HG03469 (cell line): ENCODE measurements around the gene MRPL12.
A peak's percentile ranks its signal among the peaks of the same experiment; 100 is the strongest.

ENCODE experiments used
- ATAC-seq: cut with Tn5 transposase; IDR thresholded peaks from one replicate; pipeline ENCODE4 v1.9.1; 2021; ENCODE audit warnings: mild to moderate bottlenecking, moderate library complexity, moderate number of reproducible peaks; ENCODE audit not compliant: unreplicated experiment

The MRPL12 gene

DNA sequence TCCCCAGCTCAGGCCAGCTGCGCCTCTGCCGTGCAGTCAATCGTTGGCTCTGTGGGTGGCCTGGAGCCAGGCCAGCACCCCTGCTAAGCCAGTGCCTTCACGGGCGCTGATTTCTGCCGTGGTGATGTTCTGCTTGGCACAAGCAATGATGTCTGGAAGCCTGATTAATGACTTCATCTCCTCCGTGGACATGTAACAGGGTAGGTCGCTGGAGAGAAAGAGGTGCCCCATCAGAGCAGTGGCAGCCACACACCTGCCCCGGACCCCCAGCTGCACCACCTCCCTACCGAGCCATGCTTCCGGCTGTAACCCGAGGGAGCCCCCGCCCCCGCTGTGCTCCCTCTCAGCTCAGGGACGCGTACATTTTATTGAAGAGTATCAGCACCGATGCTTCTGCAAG, 21.5 kb upstream of the MRPL12 start:
- ATAC-seq = no peak

DNA sequence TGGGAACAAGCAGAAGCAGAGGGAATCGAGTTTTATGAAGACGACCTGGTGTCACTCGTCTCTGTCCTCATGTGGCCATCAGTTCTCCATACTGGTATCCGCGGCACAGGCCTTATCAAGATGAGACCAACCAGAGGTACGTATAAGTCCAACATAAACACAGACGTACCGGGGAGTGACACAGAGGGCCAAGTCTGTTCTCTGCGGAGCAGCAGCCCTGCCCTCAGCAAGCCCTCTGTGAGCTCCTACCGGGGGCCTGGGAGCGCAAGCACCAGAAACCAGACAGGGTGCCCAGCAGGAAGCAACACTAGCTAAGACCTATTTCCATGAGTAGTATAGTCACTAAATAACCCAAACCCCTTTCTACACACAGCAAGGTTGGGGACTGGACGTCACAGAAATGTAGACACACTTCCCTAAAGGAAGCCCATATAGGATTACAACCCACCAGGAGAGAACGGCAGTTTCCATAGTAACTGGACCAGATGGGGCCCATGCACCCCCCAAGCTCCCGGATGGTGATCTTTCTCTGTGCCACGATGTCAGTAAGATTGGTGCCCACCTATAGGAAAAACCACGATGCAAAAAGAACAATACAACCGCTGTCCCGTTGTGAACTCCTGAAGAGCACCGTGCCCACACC, 20.5 kb upstream of the MRPL12 start:
- no peak for ATAC-seq

DNA sequence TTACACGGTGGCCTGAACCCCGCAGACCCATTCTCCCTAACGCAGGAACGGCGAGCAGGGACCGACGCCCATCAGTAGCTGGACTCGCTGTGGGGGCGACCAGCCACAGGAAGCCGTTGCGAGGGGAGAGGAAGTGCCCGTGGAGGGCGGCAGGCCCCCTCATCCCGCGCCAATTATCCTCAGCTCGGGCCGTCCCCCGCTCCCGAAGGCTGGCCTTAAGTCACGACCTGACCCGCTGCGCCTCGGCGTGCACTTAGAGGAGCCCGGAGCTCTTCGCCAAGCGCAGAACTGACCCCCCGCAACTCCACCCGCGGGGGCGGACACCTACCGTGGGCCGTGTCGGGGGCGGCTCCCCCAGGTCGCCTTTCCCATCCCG, 20.0 kb upstream of the MRPL12 start:
- peak; percentile 5 for ATAC-seq

DNA sequence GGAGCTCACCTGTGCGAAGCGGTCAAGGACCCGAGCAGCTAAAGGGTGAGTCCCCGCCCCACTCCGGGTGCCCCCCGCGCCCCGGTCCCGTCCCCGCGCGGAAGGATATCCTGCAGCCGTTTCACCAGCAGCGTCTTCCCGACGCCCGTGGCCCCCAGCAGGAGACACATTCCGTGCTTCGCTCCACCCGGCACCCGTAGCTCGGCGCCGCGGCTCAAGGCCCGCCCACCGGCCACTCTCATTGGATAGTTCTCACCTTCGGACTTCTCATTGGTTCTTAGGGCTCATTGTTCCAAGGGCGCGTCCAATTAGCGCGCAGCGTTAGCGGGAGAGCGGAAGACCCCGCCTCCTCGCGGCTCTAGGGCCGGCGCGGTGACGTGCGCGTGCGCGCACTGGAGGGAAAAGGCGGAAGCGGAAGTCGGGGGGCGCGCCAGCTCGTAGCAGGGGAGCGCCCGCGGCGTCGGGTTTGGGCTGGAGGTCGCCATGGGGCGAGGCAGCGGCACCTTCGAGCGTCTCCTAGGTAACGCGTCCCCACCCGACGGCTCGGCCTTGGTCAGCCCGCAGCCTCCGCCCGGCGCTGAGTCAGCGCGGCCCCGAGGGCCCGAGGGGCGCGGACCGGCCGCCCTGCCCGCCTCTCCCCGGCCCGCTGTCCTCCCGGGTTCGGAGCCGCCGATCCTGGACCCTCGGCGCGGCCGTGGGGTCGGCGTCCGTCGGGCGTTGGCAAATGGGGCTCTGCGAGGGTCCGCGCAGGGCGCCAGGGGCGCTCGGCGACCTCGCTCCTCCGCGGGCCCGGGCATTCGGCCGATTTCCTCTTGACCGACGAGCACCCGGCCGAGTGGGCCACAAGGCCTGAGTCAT, 19.4 kb upstream of the MRPL12 start, which contains the start of the genes ARL16 and HGS:
Gene ARL16, minus strand, starts transcription at position 214 of the 858 bp plus-strand sequence. Its CDS starts 44 bp downstream, at position 170.
Gene HGS, plus strand, starts transcription at position 428 of the 858 bp plus-strand sequence. Its CDS starts 56 bp downstream, at position 484.
- peak; percentile 78 for ATAC-seq

DNA sequence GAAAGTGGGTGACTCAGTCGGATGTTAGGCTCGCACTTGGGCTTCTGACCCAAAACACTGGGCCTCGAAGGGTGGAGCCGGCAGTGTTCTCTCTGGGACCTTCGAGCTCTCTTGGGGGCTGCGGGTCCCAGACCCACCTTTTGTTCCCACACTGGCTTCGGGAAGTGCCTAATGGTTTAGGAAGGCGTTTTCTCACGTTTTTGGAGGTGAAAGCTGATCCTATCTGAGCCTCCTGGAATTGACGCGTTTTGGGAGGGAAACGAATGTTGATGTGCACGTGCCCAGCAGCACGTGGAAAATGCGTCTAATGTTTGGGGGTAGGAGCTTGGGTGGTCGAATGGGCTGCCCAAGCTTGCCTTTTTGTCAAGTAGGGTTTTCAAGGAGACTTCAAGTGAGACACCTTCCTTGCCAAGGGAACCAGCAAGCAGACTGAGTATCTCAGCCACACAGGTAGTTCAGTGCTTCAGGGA, 18.7 kb upstream of the MRPL12 start:
- no peak for ATAC-seq

DNA sequence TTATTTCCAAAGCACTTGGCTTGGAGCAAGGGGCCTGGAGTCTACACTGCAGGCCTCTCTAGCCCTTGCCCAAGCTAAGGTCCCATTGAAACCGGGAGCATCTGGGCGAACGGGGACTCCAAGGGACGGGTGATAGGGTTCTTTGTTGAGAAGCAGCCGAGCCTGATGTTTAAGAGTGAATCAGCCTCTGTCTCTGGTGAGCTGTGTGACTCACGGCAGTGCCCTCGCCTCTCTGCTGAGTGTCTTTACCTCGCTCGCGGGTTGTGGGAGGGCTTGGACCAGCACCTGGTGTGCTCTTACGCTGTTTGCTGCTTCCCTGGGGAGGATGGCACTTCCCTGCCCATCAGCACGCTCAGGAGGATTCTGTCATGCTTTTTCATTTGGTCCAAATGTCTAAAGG, 18.1 kb upstream of the MRPL12 start:
- no peak for ATAC-seq

DNA sequence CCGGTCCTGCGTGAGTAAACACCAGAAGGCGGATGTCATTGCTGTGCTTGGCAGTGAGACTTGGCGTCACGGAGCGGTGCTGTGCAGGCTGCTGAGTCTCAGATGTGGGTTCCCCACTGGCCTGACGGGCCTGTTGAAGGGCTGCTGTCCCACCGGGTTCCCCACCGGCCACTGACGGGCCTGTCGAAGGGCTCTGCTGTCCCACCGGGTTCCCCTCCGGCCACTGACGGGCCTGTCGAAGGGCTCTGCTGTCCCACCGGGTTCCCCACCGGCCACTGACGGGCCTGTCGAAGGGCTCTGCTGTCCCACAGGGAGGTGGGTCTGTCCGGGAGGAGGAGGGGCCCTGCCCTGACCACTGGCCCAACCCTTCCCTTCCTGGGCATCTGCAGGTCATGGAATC, 16.6 kb upstream of the MRPL12 start:
- no peak for ATAC-seq

DNA sequence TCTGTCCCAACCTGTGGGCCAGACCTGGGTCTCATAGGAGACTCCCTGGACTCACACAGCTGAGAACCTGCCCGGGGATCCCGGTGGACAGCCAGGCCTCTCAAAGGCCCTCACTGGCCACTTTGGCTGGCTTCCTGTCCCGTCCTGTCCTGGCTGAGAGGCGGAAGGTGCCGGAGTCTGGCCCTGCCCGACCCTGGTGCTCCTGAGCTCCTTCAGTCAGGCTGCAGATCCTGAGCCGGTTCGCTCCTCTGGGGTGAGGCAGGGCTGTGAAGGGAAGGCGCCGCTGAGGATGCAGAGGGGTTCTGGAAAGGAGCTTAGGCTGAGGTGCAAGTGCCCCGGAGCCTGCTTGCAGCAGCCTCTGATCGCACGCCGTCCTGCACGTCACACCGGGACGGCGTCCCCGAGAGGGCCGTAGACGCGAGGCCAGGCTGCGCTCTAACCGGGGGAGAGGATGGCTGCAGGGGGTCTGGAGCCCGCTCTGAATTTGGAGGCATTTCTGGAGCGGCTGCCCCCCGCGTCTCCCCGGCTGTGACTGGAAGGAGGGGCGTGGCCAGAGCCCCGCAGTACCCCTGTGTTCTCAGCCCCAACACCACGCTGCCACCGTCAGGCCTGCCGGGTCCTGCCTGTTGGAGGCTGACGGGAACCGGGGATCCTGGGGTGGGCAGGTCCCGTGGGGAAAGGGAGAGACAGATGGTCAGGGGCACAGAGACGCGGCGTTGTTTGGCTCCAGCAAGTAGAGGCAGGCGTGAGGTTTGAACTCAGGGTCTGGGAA, 15.2 kb upstream of the MRPL12 start:
- no peak for ATAC-seq

DNA sequence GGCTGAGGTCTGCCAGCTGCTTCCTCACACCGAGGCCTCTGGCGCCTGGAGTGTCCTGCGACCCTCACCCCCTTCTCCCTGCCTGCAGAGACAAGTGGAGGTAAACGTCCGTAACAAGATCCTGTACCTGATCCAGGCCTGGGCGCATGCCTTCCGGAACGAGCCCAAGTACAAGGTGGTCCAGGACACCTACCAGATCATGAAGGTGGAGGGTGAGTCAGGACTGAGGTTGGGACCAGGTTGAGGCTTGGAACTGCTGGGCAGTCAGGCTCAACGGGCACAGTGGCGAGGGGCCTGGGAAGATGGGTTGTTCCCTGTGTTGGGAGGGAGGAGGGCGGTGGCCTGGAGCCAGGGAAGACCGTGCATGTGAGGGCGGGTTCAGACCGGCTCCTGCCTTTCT, 14.6 kb upstream of the MRPL12 start:
- no peak for ATAC-seq

DNA sequence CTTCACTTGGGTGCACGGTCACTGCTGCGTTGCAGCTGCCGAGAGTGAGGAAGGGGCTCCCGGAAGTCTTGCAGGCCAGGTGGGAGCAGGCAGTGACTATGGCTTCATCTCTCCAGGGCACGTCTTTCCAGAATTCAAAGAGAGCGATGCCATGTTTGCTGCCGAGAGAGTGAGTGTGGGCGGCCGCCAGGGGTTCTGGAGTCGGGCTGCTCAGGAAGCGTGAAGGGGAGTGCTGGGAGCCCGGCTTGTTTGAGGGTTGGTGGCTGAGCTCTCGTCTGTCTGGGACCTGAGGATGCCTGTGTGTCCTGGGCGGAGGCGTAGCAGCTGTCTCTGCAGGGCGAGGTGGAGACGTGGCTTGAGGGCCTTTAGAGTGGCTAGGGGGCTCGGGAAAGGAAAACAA, 13.1 kb upstream of the MRPL12 start:
- ATAC-seq = no peak

DNA sequence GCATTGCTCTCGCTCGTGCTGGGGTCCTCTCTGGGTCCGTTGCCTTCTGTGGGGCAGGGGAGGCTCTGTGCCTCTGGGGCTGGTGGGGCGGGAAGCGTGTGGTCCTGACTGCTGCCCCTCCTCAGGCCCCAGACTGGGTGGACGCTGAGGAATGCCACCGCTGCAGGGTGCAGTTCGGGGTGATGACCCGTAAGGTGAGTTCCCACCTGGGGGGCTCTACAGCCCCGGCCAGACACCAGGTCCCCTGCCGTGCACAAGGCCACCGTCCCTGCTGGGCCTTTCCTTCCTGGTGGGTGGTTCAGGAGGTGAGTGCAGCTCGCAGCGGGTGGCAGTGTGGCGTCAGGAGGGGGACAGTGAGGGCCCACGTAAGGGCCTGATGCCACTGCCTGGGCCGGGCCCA, 12.6 kb upstream of the MRPL12 start:
- ATAC-seq = no peak

DNA sequence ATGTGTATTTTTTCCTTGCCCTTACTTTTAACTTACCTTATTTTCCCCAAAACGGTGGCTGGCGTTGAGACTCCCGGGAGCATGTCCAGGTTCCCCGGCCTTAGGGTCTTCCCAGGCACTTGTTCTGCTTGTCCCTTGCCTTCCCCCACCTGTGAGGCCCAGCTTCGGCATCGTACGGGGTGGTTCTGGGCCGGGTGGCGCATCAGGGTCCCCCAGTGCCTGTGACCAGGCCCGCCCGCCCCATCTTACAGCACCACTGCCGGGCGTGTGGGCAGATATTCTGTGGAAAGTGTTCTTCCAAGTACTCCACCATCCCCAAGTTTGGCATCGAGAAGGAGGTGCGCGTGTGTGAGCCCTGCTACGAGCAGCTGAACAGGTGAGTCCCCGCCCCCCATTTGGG, 12.0 kb upstream of the MRPL12 start:
- no peak for ATAC-seq

DNA sequence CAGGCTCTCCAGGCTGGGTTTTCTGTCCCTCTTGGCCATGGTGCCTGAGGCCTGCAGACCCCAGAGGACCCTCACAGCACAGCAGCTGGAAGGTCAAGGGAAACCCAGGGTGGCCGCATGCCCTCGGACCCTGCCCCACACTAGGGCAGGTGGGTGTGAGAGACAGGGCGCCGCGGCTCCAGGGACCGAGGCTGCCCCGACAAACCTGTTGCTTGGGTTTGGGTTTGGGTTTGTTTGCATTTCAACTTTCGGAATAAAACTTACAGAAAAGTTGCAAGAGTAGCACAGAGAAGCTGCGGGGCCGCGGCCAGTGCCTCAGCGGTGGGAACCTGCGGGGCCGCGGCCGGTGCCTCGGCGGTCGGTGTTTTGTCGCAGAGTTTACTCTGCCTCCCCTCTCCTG, 11.6 kb upstream of the MRPL12 start:
- ATAC-seq = no peak

DNA sequence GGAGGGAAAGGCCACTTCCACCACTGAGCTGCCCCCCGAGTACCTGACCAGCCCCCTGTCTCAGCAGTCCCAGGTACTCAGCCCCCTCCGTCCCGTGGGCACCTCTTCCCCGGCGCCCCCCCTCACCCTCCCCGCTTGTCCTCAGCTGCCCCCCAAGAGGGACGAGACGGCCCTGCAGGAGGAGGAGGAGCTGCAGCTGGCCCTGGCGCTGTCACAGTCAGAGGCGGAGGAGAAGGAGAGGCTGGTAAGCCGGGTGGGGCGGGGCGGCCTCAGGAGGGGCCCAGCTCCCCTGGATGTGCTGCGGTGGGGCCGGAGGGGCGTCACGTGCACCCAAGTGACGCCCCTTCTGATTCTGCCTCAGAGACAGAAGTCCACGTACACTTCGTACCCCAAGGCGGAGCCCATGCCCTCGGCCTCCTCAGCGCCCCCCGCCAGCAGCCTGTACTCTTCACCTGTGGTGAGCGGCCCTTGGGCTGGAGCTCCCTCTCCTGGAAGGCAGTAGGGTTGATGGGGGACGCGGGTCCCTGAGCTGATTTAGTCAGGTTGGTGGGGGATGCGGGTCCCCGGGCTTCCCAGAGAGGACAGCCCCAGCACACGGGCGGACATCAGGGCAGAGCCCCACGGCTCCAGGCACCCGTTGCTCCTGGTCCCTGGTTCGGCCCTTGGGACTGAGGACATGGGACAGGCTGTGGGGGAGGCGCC, 9.5 kb upstream of the MRPL12 start:
- no peak for ATAC-seq

DNA sequence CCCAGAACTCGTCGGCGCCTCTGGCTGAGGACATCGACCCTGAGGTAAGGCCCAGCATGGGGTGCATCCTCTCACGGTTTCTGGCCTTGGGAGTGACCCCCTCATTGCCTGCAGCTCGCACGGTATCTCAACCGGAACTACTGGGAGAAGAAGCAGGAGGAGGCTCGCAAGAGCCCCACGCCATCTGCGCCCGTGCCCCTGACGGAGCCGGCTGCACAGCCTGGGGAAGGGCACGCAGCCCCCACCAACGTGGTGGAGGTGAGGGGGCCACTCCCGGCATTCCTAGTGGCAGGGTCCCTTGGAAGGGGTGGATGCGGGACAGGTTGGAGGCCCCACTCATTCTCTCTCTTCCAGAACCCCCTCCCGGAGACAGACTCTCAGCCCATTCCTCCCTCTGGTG, 8.4 kb upstream of the MRPL12 start:
- ATAC-seq = no peak

DNA sequence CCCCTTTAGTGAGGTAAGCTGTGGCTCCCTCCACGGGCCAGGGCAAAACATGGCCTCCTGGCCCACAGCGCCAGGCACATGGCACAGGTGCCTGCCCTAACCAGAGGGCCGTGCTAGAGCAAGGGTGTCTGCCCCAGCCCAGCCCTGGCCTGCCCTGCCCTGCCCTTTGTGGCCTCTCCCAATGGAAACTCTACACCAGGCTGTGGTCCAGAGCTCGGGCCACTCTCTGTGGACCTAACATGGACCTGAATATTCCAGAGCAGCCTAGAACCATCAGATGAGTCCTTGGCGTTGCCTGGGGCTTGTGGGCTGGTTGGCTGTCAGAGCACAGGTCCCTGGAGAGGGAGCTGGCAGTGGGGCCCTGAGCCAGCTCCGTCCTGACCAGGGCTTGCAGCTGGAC, 8.0 kb upstream of the MRPL12 start:
- no peak for ATAC-seq

DNA sequence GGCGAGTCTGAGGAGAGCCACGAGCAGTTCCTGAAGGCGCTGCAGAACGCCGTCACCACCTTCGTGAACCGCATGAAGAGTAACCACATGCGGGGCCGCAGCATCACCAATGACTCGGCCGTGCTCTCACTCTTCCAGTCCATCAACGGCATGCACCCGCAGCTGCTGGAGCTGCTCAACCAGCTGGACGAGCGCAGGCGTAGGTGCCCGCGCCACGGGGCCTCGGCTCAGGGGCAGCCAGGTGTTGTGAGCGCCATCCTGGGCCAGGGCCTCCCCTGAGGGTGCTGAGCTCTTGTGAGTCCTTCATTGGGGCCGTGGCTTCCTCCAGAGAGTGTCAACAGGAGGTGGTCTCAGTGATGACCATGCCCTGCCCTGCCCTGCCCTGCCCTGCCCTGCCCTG, 7.4 kb upstream of the MRPL12 start:
- ATAC-seq = no peak

DNA sequence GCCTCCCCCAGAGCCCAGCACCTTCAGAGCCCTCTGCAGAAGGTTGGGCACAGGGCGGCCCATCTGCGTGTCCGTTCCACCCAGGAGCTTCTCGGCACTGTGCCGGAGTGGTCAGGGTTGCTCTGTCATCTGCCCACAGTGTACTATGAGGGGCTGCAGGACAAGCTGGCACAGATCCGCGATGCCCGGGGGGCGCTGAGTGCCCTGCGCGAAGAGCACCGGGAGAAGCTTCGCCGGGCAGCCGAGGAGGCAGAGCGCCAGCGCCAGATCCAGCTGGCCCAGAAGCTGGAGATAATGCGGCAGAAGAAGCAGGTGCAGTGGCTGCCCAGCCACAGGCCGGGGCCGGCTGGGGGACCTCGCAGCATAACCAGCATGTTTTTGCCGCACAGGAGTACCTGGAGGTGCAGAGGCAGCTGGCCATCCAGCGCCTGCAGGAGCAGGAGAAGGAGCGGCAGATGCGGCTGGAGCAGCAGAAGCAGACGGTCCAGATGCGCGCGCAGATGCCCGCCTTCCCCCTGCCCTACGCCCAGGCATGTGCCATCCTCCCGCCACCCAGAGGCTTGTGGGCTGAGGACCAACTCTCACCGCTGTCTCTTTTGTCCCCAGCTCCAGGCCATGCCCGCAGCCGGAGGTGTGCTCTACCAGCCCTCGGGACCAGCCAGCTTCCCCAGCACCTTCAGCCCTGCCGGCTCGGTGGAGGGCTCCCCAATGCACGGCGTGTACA, 6.8 kb upstream of the MRPL12 start:
- no peak for ATAC-seq

DNA sequence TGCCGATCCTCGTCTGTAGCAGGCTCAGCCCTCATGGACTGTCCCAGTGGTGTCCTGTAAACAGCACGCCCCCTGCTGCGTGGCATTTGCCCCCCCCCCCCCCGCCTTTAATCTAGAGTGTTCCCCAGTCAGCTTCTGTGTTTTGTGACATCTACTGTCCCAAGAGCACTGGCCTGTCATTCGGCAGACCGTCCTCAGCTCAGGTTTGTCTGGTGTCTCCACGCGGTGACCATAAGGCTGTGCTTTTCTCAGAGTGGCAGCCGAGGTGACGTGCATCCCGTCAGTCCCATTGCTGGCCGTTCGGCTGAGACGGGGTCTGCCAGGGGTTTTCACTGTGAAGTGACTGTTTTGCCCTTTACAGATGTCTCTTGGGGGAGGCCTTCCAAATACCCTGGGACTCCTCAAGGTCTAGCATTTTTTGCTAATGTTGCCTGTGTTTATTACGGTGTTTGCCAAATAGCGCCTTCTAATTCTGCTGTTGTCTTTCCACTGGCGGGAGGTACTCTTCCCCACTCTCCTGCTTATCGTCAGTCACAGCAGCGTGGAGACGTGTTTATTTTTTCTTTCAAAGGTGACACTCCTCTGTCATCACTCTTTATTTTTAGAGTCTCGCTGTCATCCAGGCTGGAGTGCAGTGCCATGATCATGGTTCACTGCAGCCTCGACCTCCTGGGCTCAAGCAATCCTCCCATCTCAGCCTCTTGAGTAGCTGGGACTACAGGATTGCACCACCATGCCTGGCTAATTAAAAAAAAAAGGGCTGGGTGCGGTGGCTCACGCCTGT, 5.7 kb upstream of the MRPL12 start:
- no peak for ATAC-seq
